Hematopoietic multipotent progenitor cell (in vitro differentiated cells): ENCODE results near the gene FJX1. TPM values are rescaled to one million over a fixed set of nuclear protein-coding genes. Genes with fewer than 3 reads are reported as not detected.

Source experiments
- DNase-seq, 3 donors: peaks; one replicate each; pipeline ENCODE4 v3.0.0-alpha.2; 2011 to 2015; ENCODE audit warnings: low read depth in 2 of 3, low spot score in 2 of 3
- total RNA-seq: library from RNA; depleted of rRNA; stranded (reverse); fragments of >200 nt; gene quantifications from one replicate; pipeline ENCODE4 v1.2.3, GENCODE V29; 2012

Gene FJX1, protein sequence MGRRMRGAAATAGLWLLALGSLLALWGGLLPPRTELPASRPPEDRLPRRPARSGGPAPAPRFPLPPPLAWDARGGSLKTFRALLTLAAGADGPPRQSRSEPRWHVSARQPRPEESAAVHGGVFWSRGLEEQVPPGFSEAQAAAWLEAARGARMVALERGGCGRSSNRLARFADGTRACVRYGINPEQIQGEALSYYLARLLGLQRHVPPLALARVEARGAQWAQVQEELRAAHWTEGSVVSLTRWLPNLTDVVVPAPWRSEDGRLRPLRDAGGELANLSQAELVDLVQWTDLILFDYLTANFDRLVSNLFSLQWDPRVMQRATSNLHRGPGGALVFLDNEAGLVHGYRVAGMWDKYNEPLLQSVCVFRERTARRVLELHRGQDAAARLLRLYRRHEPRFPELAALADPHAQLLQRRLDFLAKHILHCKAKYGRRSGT
- 0.54 TPM for total RNA-seq

DNA sequence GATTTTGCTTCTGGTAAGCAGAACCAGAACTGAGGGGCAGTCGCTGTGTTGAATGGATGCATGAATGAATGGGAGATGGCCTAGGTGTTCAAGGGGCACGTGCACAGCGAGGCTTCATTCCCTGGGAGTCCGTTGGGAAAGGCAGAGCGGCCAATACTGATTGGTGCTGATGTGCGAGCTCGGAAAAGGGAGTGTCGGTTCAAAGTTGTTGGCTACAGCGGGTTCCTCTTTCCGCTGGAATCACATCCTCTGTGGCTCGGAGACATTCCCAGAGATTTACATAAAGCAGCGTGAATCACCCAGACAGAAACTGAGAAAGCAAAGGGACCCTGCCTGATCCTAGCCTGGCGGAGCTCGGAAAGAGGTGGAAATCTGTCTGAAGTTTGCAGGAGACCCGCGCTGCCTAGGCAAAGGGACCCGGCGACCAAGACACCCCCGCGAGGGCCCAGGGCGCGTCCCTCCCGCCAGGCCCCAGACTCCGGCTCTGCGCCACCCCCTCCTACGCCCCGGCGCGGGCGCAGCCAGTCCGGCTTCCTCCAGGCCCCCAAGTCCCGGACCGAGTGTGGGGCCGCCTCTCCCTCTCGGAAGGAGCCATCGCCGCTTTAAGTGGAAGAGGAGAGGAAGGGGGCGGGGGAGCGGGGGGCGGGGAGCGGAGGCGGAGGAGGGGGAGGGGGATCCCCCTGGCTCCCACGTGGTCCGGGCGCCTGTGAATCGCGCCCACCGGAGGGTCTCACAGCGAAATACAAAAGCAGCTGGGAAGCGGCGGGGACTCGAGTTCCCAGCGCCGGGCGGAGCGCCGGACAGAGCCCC, at the start of gene FJX1:
Gene FJX1, plus strand, starts transcription at position 774 of the 810 bp plus-strand sequence. CDS start 177 bp downstream, outside the sequence.
- DNase-seq = peak in 1 of 3 donors; percentile 30

DNA sequence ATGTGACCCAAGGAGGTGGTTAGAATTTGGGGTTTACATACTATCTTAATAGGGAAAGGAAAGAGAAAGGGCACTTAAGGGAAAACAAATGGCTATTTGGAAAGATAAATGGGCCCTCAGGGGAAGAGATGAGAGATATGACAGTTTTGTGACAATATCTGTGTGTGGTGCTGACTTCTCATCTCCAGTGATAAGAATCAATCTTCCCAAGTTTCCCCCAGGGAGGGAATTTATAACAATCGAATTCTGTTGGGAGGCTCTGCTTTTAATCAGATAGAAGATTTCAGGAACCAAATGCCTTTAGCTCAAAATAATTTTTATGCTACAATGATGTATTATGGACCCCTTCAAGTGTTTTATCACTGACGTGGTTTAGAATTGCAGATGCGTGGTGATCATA, 46.6 kb upstream of the FJX1 start:
- no peak for DNase-seq

DNA sequence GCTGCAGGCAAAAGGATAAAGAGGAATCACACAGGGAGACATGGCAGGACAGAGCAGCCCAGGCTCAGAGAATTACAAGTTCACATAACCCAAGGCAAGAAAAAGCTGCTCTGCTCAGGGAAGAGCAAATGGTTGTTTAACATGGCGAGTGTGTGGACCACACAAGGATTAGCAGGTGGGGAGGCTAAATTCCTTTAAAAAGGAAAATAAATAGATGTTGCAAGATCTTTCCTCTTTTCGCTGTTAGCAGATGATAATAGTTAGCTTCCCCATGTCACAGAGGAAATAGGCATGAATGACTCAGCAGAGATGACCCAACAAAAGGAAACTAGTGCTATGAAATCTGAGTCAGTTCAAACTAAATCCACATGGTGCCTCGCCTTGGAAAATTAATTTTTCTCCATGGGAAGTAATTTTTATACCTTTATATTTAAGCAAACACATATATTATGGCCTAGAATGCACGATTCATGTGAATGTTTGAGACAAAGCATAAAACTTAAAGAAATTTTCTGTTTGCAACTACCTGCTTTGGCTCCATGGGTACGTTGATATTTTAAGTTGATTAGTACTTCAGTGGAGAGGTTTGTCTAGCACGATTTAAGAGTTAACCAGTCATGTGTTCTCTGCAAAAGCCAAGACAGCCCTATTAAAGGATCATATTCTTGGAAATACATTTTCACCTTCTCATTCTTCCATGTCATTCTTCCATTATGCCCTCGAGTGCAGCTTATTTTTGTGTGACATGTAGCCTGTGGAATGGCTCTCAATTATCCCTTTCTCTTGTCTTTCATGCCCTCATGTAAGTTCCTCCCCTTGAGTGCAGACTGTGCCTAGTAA, 38.5 kb upstream of the FJX1 start:
- peak in 1 of 3 donors; percentile 40 for DNase-seq

- DNase-seq = no peak
Observed at GRCh38 chr11:35580397-35580781, 37.9 kb upstream of the FJX1 start.

DNA sequence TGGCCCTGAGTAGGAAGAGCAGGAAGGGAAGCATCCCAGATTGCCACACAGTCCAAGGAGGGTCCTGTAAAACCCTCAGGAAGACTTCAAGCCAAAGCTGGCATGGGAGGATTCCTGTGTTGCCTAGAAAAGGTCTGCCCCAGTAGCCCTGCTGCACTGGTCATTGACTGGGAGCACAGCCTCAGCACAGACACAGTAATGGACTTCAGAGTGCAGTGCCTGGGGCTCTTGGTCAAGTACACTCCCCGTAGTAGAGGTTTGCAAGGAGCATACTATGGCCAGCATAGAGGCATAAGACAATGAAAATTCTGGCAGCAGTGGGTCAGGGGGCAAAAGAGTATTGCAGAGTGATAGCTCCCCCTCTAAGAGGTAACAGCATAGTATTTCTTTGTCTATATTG, 36.2 kb upstream of the FJX1 start:
- DNase-seq = no peak

DNA sequence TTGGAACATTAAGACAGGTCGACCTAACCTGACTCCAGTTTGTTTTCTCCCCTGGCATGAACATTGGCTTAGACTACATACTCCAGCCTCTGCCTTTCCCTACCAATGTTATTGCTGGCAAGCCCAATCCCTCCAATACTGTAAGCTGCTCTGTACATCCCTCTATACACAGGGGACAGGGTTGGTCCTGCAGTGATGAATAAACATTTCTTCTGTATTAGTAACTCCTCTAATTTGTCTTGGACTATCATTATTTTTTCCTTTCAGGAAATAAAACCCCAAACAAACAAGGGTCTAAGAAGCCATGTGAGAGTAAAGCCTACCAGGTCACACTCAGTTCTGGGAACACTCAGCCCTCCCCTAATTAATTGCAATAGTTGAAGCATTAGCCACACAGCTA, 35.1 kb upstream of the FJX1 start:
- no peak for DNase-seq

GRCh38 chr11:35583843-35584242, 34.4 kb upstream of the FJX1 start:
- no peak for DNase-seq

GRCh38 chr11:35584321-35584720, 33.9 kb upstream of the FJX1 start:
- DNase-seq = no peak

DNA sequence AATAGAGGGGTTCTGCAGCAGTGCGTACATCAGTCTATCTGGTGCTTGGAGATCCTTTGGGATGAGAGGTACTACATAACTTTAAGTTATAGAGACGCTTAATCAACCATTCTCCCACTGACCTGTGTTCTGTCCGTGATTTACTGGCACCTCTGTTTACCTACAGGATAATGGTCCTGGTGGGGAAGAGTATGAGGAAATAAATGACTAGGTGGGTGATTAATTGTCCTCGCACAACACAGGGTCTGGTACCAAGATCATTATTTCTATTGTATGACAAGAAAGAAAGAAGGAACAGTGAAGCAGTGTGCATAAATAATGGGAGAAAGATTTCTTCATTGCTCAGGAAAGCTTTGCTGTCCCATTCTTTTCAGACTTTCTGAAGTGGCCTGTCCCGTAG, 32.8 kb upstream of the FJX1 start:
- no peak for DNase-seq

GRCh38 chr11:35586222-35586621, 32.0 kb upstream of the FJX1 start:
- DNase-seq = no peak

DNA sequence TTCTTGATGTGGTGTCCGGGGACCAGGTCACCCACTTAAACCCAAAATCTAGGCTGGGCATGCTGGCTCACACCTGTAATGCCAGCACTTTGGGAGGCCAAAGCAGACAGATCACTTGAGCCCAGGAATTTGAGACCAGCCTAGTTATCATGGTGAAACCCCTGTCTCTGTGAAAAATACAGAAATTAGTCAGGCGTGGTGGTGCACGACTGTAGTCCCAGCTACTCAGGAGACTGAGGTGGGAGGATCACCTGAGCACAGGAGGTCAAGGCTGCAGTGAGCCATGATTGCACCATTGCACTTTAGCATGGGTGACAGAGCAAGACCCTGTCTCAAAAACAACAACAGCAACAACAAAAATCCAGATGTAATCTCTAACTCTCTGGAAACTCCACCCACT, 30.3 kb upstream of the FJX1 start:
- DNase-seq = no peak

GRCh38 chr11:35588627-35589026, 29.6 kb upstream of the FJX1 start:
- no peak for DNase-seq

DNA sequence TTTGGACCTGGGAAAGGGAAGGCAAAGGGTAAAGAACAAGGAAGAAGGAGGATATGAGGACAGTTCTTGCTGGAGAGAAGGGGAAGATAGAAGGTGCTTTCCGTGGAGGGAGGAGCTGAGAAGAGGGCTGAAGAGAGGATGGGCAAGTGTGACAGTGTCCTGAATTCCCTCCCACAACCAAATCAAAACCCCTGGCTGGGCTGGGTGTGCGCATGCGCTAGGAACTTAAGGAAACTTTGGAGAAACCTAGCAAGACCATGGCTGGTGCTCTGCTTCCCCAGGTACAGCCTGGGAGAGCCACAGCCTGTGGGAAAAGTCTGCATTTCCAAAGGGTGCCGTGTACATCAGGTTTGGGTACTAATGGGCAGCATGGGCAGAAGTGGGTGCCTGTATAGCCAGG, 29.0 kb upstream of the FJX1 start:
- DNase-seq = no peak

GRCh38 chr11:35590412-35590811, 27.8 kb upstream of the FJX1 start:
- DNase-seq = no peak

GRCh38 chr11:35593143-35593542, 25.1 kb upstream of the FJX1 start:
- DNase-seq = no peak

- peak in 1 of 3 donors; percentile 34 for DNase-seq
Observed at GRCh38 chr11:35594680-35595079, 23.6 kb upstream of the FJX1 start.

GRCh38 chr11:35598254-35599125, 19.8 kb upstream of the FJX1 start:
- DNase-seq = no peak

- DNase-seq = no peak
Observed at GRCh38 chr11:35600331-35600838, 17.9 kb upstream of the FJX1 start.

- no peak for DNase-seq
Observed at GRCh38 chr11:35602160-35602793, 16.0 kb upstream of the FJX1 start.
